GM12878 (cell line): ENCODE results near the gene ASIC4. TPM values are rescaled to one million over a fixed set of nuclear protein-coding genes. Genes with fewer than 3 reads are reported as not detected.

Experiments used
- ATAC-seq: fragments of 200-7000 bp; cut with Tn5 transposase; 3 replicates; pipeline ENCODE4 v1.9.1; 2020; ENCODE audit warnings: mild to moderate bottlenecking, moderate library complexity
- BruUV-seq: library from RNA; stranded (reverse); fragments of 400-500 nt; replicated peaks from 2 replicates; lab custom pipeline; 2021; lab: Mats Ljungman, UMichigan
- CTCF ChIA-PET: fragments of 300-600 bp; sonication (Branson Sonifier 250); formaldehyde crosslinking; extraction: SDS; loops from one replicate; lab custom pipeline; 2021; ENCODE audit warnings: inconsistent platforms; lab: Yijun Ruan, JAX
- POLR2A ChIA-PET: fragments of 350-600 bp; formaldehyde crosslinking; extraction: SDS; loops from one replicate; lab custom pipeline; 2021; ENCODE audit warnings: inconsistent platforms; lab: Charles Lee
- RAD21 ChIA-PET: fragments of 300-600 bp; sonication (Branson Sonifier 250); formaldehyde crosslinking; loops from one replicate; lab custom pipeline; 2023; ENCODE audit warnings: antibody characterized with exemption; ENCODE audit not compliant: unreplicated experiment; lab: Charles Lee
- SMC1A ChIA-PET: fragments of 300-600 bp; sonication (Branson Sonifier 250); formaldehyde crosslinking; loops from one replicate; lab custom pipeline; 2023; ENCODE audit not compliant: unreplicated experiment, uncharacterized antibody; lab: Charles Lee
- DNase-seq: peaks from one replicate; pipeline ENCODE4 v3.0.0-alpha.2; 2011; ENCODE audit warnings: low read depth, low spot score
- FAIRE-seq: peaks from 3 replicates; lab custom pipeline; 2011; peaks lifted over from hg19 to GRCh38; lab: Jason Lieb, UNC
- H2AFZ ChIP-seq: 2 replicates; pipeline ENCODE4 v1.6.0; 2011; ENCODE audit warnings: low read depth, low read length, control low read depth; ENCODE audit not compliant: control insufficient read depth
- H3K27ac ChIP-seq: 2 replicates; pipeline ENCODE4 v1.5.1; 2011; ENCODE audit warnings: control low read depth; ENCODE audit not compliant: control insufficient read depth, insufficient read depth
- H3K27me3 ChIP-seq, 2 experiments: replicated peaks in 1 of 2; 2 replicates each; pipeline versions ENCODE4 v1.6.0 to v1.6.1; 2011; ENCODE audit warnings: low read length in 1 of 2; ENCODE audit not compliant: control insufficient read depth in 2 of 2, insufficient read depth in 2 of 2
- H3K36me3 ChIP-seq, 2 experiments: 2 replicates each; pipeline ENCODE4 v1.5.1; 2011; ENCODE audit warnings: low read length in 1 of 2; ENCODE audit not compliant: control insufficient read depth in 2 of 2, insufficient read depth in 2 of 2
- H3K4me1 ChIP-seq: 2 replicates; pipeline ENCODE4 v1.6.1; 2011; ENCODE audit warnings: mild to moderate bottlenecking, low read length, moderate library complexity, mixed read lengths; ENCODE audit not compliant: control insufficient read depth, insufficient read depth
- H3K4me2 ChIP-seq: 2 replicates; pipeline ENCODE4 v1.6.0; 2011; ENCODE audit warnings: control low read depth; ENCODE audit not compliant: control insufficient read depth, insufficient read depth
- H3K4me3 ChIP-seq: fragments of 200-600 bp; sonication (generic); 2 replicates; pipeline ENCODE4 v1.5.1; 2016
- H3K79me2 ChIP-seq: 2 replicates; pipeline ENCODE4 v1.6.0; 2011; ENCODE audit warnings: low read length; ENCODE audit not compliant: control insufficient read depth, insufficient read depth
- H3K9ac ChIP-seq: 2 replicates; pipeline ENCODE4 v1.8.0; 2011; ENCODE audit warnings: low read length, control low read depth, mixed read lengths; ENCODE audit not compliant: control insufficient read depth, insufficient read depth
- H3K9me3 ChIP-seq: replicated peaks from 3 replicates; pipeline ENCODE4 v1.5.1; 2011; ENCODE audit warnings: mild to moderate bottlenecking, low read length; ENCODE audit not compliant: control insufficient read depth, insufficient read depth
- H4K20me1 ChIP-seq: 2 replicates; pipeline ENCODE4 v1.6.0; 2011; ENCODE audit not compliant: control insufficient read depth, insufficient read depth
- CREM ChIP-seq: IDR thresholded peaks from 2 replicates; pipeline ENCODE4 v1.6.1; 2014; ENCODE audit warnings: antibody characterized with exemption, low read depth
- CUX1 ChIP-seq: IDR thresholded peaks from 2 replicates; pipeline ENCODE4 v1.6.1; 2012; ENCODE audit warnings: improper control_type of control experiment, low read depth, low read length; ENCODE audit not compliant: insufficient replicate concordance
- MLLT1 ChIP-seq: fragments of 450-650 bp; IDR thresholded peaks from 2 replicates; pipeline ENCODE4 v1.6.1; 2016; ENCODE audit warnings: mild to moderate bottlenecking
- PAX8 ChIP-seq: fragments of 450-650 bp; IDR thresholded peaks from 2 replicates; pipeline ENCODE4 v1.6.1; 2017; ENCODE audit warnings: mild to moderate bottlenecking, moderate library complexity
- PML ChIP-seq: IDR thresholded peaks from 2 replicates; pipeline ENCODE4 v1.6.1; 2012; ENCODE audit warnings: low read length, inconsistent platforms
- PRDM15 ChIP-seq: fragments of 450-650 bp; formaldehyde crosslinking; IDR thresholded peaks from 2 replicates; pipeline ENCODE4 v1.4.0; 2020; ENCODE audit warnings: mild to moderate bottlenecking, moderate library complexity
- REST ChIP-seq: IDR thresholded peaks from 2 replicates; pipeline ENCODE4 v1.6.1; 2012; ENCODE audit warnings: mild to moderate bottlenecking, low read depth, low read length
- TCF7 ChIP-seq: IDR thresholded peaks from 2 replicates; pipeline ENCODE4 v1.6.1; 2014; ENCODE audit warnings: antibody characterized with exemption, borderline replicate concordance
- WGBS: methylation state at CpG from one replicate; pipeline ENCODE4 v1.1.6; 2016; ENCODE audit warnings: low lambda C conversion rate; ENCODE audit not compliant: insufficient replicate concordance, insufficient coverage; ENCODE audit errors: missing lambda C conversion rate; 5-methylcytosine and 5-hydroxymethylcytosine counted together
- in situ Hi-C: fragments of 300-500 bp; cut with MboI; formaldehyde crosslinking; loops from 9 replicates; pipeline ENCODE4 v1.14.3; 2018; ENCODE audit warnings: mixed read lengths
- intact Hi-C: fragments of 100-400 bp; cut with micrococcal nuclease; formaldehyde crosslinking; loops from one replicate; pipeline ENCODE4 v1.14.2; 2022; ENCODE audit not compliant: unreplicated experiment
- polyA plus RNA-seq, 11 experiments: library from polyadenylated mRNA; depleted of rRNA in 4 of 11; unstranded in 6 of 11; stranded (reverse) in 5 of 11; fragments of >200 nt; fragmentation: Nextera tagmentation in 4 of 11; fragmentation: Illumina TruSeq in 1 of 11; extraction: Ambion mirVana in 4 of 11; extraction: Trizol in 1 of 11; gene quantifications; 1 replicate in 1 of 11; 2 replicates in 10 of 11; pipeline versions ENCODE4 v1.2.1 to v1.2.3, GENCODE V29; 2011 to 2016; ENCODE audit warnings: inconsistent platforms in 2 of 11, missing spikeins in 2 of 11, low read depth in 1 of 11
- total RNA-seq, 4 experiments: library from RNA; depleted of rRNA in 3 of 4; stranded (reverse); fragments of >200 nt in 3 of 4; fragmentation: Illumina TruSeq in 1 of 4; extraction: Trizol in 1 of 4; gene quantifications; 2 replicates each; pipeline versions ENCODE4 v1.2.1 to v1.2.3, GENCODE V29; 2013 to 2021

ASIC4 gene
- total and polyA plus RNA-seq, 10 of the 15 experiments (the other 5 are each of a cell fraction or from before 2014, with no cell fraction given), result 0.01 TPM; not detected in 9

- TF ChIP-seq PRDM15 (CRISPR knock-in tag) (no peak), REST (no peak)
Observed at GRCh38 chr2:219566640-219567039, 52.4 kb downstream of the ASIC4 start (continued).

GRCh38 chr2:219567131-219567530, 52.8 kb downstream of the ASIC4 start:
- TF ChIP-seq CUX1 (no peak), MLLT1 (no peak), TCF7 (no peak), PAX8 (no peak), PML (no peak), CREM (no peak)
- no peak for ATAC-seq
- intact Hi-C loops, result no loop called here

More at GRCh38 chr2:219567131-219567530, 52.8 kb downstream of the ASIC4 start:
- in situ Hi-C loops, result no loop called here
- H3K4me1 ChIP-seq, result no peaks in the 10 kb centered on the region
- H3K9me3 ChIP-seq, result no peaks in the 10 kb centered on the region
- no peak overlapping the region for H3K9ac ChIP-seq
- H3K36me3 ChIP-seq, result no peaks in the 10 kb centered on the region
- WGBS, result 65% methylated on average over 18 of the region's 18 CpGs
- no peaks in the 10 kb centered on the region for H3K79me2 ChIP-seq
- SMC1A ChIA-PET, result no interaction called here
- H3K27ac ChIP-seq, result no peak overlapping the region
- FAIRE-seq, result no peak
- POLR2A ChIA-PET, result no interaction called here
- BruUV-seq, result no TSS peak
- H3K4me2 ChIP-seq, result no peak overlapping the region
- no peaks in the 10 kb centered on the region for H4K20me1 ChIP-seq
- CTCF ChIA-PET, result no interaction called here
- H2AFZ ChIP-seq, result no peak overlapping the region
- no peak for DNase-seq
- peaks cover 2 to 4% of the 10 kb centered on the region in 2 experiments; a peak in 3 of 4 replicates for H3K27me3 ChIP-seq
- RAD21 ChIA-PET, result no interaction called here
- H3K4me3 ChIP-seq, result no peak overlapping the region
